GM19035 (cell line): Measurements from ENCODE around the gene VPS13C.

Experiments
- ATAC-seq: cut with Tn5 transposase; IDR thresholded peaks from one replicate; pipeline ENCODE4 v1.9.1; 2021; ENCODE audit not compliant: unreplicated experiment

The VPS13C gene

DNA sequence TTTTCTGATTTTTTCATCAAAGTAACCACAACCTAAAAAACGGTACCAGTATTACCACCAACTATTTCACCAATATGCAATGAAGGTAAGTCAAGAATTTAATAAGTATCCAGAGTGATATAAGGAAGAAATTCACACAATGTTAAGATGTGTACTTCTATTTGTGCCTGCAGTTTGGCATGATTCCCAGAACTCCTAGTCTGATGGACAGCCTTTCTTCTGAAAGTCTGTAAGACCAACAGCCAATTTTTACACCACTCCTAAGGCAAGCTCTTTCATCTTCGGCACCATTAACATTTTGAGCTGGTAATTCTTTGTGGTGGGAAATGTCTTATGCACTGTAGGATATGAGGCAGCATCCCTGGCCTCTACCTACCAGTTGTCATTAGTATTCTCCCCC lies 108.3 kb downstream of the VPS13C start:
- ATAC-seq = no peak

DNA sequence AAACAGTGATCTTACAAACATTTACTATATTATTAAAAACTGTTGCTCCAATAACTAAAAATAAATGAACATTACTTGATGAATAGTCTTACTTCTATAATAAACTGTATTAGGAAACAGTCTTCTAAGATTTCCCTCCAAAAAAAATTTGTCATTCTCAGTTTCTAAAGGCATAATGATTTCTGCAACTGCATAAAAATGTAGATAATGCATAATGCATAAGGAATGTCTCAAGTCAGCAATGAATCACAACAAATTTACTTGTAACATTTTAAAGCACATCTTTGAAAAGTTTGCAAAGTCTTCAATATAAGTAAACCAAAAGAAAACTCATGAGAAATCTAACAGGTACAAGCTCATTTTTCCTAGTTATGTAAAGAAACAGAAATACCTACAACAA lies 113.5 kb downstream of the VPS13C start:
- ATAC-seq = no peak

DNA sequence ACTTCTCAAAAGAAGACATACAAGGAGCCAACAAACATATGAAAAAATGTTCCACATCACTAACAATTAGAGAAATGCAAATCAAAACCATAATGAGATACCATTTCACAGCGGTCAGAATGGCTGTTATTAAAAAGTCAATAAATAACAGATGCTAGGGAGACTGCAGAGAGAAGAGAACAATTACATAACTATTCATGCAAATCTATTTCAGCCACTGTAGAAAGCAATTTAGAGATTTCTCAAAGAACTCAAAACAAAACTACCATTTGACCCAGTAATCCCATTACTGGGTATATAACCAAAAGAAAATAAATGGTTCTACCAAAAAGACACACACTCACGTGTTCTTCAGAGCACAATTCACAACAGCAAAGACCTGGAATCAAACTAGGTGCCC lies 116.3 kb downstream of the VPS13C start:
- no peak for ATAC-seq

- ATAC-seq = no peak
Observed at GRCh38 chr15:61938249-61938648, 122.0 kb downstream of the VPS13C start.

GRCh38 chr15:61936528-61937195 lies 123.6 kb downstream of the VPS13C start:
- ATAC-seq = no peak

GRCh38 chr15:61935493-61935892 lies 124.8 kb downstream of the VPS13C start:
- no peak for ATAC-seq

GRCh38 chr15:61929452-61929851 lies 130.8 kb downstream of the VPS13C start:
- ATAC-seq = no peak

GRCh38 chr15:61923173-61923572 lies 137.1 kb downstream of the VPS13C start:
- ATAC-seq = no peak

GRCh38 chr15:61921093-61921492 lies 139.2 kb downstream of the VPS13C start:
- ATAC-seq = no peak

DNA sequence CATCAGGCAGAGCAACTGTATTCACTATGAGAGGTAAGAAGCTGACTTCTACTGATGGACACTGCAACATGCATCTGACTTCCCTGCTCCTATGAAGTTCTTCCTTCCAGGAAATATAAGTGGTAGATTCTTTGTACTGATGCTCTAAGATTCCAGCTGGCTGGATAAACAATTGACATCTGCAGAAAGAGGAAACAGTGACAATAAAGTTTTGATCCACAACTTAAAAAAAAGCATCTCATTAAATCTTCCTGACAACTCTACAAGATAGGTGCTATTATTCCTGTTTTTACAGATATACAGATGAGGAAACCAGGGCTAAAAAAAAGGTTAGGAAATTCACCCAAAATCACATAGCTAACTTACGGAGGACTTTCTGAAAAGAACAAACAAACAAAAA lies 142.8 kb downstream of the VPS13C start:
- no peak for ATAC-seq

DNA sequence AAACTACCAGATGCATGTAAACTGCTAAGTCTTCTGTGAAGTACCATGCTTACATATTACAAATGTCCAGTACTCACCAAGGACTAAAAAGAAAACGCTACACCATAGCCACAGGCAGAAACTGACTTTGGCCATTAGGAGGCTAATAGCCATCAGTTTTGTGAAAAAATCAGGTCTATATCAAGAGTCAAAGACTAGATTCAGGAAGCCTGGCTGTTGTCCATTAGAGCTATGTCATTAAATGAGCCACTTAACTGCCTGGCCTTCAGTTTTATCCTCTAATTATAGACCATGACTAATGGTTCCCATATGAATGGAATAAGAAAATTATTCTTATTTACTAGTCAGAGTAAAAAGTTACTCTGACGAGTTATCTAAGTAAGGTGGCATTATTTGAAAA lies 144.1 kb downstream of the VPS13C start:
- ATAC-seq = no peak

- no peak for ATAC-seq
Observed at GRCh38 chr15:61915640-61916039, 144.6 kb downstream of the VPS13C start.

GRCh38 chr15:61910839-61911369 lies 149.3 kb downstream of the VPS13C start:
- no peak for ATAC-seq

GRCh38 chr15:61908241-61908640 lies 152.0 kb downstream of the VPS13C start:
- no peak for ATAC-seq

DNA sequence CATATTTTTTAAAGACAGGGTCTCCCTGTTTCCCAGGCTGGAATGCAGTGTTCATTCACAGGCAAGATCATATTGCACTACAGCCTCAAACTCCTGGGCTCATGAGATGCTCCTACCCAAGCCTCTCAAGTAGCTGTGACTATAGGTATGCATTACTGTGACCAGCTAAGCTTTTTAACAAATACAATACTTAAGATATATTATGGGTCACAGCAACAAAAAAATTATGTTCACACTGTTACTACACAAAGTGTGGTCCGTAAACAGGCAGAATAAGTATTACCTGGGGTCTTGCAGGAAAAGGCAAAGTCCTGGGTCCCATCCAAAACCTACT lies 152.5 kb downstream of the VPS13C start:
- ATAC-seq = no peak

DNA sequence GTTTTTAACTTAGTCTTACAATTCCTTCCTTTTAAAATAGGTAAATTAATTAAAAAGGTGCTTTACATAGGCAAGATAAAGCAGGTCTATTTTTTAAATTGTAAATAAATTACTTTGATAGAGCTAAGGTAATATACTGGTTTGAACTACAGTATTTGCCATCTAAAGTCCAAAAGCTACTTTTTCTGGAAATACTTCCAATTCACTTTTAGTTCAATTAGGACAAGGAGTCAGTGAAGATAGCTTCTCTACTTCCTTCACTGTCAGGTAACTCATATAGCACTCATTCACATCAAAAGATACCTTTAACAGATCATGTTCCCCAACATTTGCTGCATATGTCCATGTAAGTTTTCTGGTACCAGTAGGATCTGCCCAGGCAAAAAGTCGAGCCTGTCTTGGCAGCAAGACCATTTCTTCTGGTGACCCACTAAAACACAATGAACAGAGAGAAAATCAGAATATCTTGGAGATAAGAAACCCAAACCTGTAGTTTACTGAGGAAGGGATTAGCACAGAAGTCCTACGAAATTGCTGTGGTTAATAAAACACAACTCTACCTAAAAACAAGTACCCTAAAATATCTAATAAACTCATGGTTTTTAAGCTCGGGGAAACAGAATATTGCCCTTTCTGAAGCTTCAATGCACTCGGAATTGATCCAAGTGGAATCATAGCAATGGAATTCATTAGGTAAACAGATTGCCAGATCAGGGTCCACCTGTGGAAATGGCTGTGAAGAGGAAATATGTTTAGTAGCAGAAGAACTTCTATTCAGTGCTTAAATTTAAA lies 153.1 kb downstream of the VPS13C start:
- no peak for ATAC-seq

- ATAC-seq = no peak
Observed at GRCh38 chr15:61893146-61893545, 167.1 kb downstream of the VPS13C start.

DNA sequence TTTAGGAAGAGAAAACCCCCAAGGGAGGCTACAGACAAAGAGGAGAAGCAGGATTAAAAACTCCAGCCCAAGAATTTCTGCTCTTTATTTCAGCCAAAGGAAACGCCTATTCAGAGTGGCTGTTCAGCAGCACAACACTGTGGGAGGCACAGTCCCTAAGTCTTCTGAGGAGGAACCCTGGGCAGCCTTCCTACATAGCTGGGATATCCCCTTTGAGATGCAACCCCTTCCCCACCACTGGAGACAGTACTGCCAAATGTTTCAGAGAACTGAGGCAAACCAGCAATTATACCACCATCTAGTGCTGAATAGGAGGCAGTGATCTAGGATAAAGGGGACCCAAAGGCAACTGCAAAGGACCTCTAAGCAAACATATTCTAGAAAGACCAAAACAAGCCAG lies 168.1 kb downstream of the VPS13C start:
- ATAC-seq = no peak

GRCh38 chr15:61890106-61890505 lies 170.1 kb downstream of the VPS13C start:
- ATAC-seq = no peak

- no peak for ATAC-seq
Observed at GRCh38 chr15:61889706-61890105, 170.5 kb downstream of the VPS13C start.

DNA sequence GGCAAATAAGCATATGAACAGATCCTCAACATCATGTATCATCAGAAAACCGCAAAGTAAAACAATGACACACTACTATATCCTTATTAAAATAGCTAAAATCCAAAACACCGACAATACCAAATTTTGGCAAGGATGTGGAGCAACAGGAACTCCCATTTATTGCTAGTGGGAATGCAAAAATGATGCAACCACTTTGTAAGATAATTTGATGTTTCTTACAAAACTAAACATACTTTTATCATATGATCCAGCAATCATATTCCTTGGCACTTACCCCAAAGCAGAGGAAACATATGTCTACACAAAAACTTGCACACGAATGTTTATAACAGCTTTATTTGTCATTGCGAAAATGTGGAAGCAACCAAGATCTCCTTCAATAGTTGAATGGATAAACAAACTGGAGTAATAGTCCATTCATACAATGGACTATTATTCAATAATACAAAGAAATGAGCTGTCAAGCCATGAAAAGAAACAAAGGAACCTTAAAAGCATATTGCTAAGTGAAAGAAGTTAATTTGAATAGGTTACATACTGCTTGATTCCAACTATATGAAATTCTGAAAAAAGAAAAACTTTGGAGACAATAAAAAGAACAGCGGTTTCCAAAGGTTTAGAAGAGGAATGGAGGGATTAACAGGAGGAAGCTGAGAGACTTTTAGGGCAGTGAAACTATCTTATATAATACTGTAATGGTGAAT lies 172.0 kb downstream of the VPS13C start:
- no peak for ATAC-seq

DNA sequence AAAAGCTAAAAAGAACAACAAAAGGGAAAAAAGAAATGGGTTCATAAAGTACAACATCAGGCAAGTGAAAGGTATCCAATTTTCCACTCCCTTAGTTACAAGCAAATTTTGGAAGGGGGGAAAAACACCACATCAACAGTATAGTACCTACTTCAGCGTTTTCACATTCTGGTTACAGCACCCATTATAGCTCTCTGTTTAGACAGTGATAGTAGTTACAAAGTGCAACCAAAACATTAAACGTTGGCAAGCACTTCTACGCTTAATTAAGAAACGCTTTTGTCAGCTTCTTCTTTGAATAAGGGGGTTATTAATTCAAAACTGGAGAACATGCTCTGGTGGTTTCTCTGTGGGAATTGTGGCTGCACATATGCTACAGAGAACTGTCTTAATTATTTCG lies 180.2 kb downstream of the VPS13C start:
- ATAC-seq = no peak
